Neutrophil (primary cell): ENCODE data around the gene CNOT10.

Source experiments
- H3K27ac ChIP-seq: fragments of 200-600 bp; sonication (generic); 2 replicates; pipeline ENCODE4 v1.5.1; 2016; ENCODE audit warnings: mild to moderate bottlenecking, moderate library complexity
- H3K27me3 ChIP-seq: fragments of 200-600 bp; sonication (generic); 2 replicates; pipeline ENCODE4 v1.6.0; 2016; ENCODE audit warnings: mild to moderate bottlenecking
- H3K36me3 ChIP-seq: fragments of 200-600 bp; sonication (generic); 2 replicates; pipeline ENCODE4 v1.5.1; 2017
- H3K4me1 ChIP-seq, 2 experiments: fragments of 200-600 bp in 1 of 2; sonication (generic) in 1 of 2; 1 replicate in 1 of 2; 2 replicates in 1 of 2; pipeline versions ENCODE4 v1.5.1 to v1.6.1; 2013 to 2016; ENCODE audit warnings: low read depth in 1 of 2, low read length in 1 of 2, mild to moderate bottlenecking in 1 of 2, moderate library complexity in 1 of 2; ENCODE audit not compliant: control insufficient read depth in 1 of 2, insufficient read depth in 1 of 2
- H3K4me3 ChIP-seq, 2 experiments: fragments of 200-600 bp in 1 of 2; sonication (generic) in 1 of 2; 1 replicate in 1 of 2; 2 replicates in 1 of 2; pipeline ENCODE4 v1.5.1; 2013 to 2016; ENCODE audit warnings: low read depth in 1 of 2, low read length in 1 of 2, mild to moderate bottlenecking in 1 of 2, moderate library complexity in 1 of 2
- H3K9me3 ChIP-seq: fragments of 200-600 bp; sonication (generic); 2 replicates; pipeline ENCODE4 v1.5.1; 2016
- CTCF ChIP-seq: fragments of 200-600 bp; sonication (generic); IDR thresholded peaks from 2 replicates; pipeline ENCODE4 v1.5.1; 2016; ENCODE audit warnings: antibody characterized with exemption

CNOT10 gene

GRCh38 chr3:32698506-32698905 lies 13.5 kb downstream of the CNOT10 start:
- Histone ChIP-seq H3K27me3 (no peaks in the 10 kb centered on the region), H3K4me3 (no peak overlapping the region), H3K36me3 (peaks cover 2% of the 10 kb centered on the region), H3K4me1 (no peaks in the 10 kb centered on the region), H3K27ac (no peak overlapping the region), H3K9me3 (no peaks in the 10 kb centered on the region)
- TF ChIP-seq CTCF, result no peak

- Histone ChIP-seq H3K9me3 (no peaks in the 10 kb centered on the region), H3K4me3 (no peak overlapping the region), H3K4me1 (no peaks in the 10 kb centered on the region), H3K27ac (no peak overlapping the region), H3K36me3 (no peaks in the 10 kb centered on the region), H3K27me3 (no peaks in the 10 kb centered on the region)
- TF ChIP-seq CTCF, result no peak
Measured at GRCh38 chr3:32699429-32699828, 14.4 kb downstream of the CNOT10 start.

GRCh38 chr3:32700244-32700643 lies 15.3 kb downstream of the CNOT10 start:
- no peak for TF ChIP-seq CTCF
- no peak overlapping the region for H3K4me3 ChIP-seq

GRCh38 chr3:32703491-32703972 lies 18.5 kb downstream of the CNOT10 start:
- no peaks in the 10 kb centered on the region for H3K27me3 ChIP-seq
- no peaks in the 10 kb centered on the region for H3K9me3 ChIP-seq
- H3K36me3 ChIP-seq, result no peaks in the 10 kb centered on the region
- no peak overlapping the region for H3K27ac ChIP-seq
- TF ChIP-seq CTCF, result no peak
- H3K4me1 ChIP-seq, result no peaks in the 10 kb centered on the region
- H3K4me3 ChIP-seq, result no peak overlapping the region

More at GRCh38 chr3:32700244-32700643, 15.3 kb downstream of the CNOT10 start:
- Histone ChIP-seq H3K4me1 (no peaks in the 10 kb centered on the region), H3K36me3 (no peaks in the 10 kb centered on the region), H3K9me3 (no peaks in the 10 kb centered on the region), H3K27ac (no peak overlapping the region), H3K27me3 (no peaks in the 10 kb centered on the region)

GRCh38 chr3:32705232-32705631 lies 20.2 kb downstream of the CNOT10 start:
- no peaks in the 10 kb centered on the region for H3K9me3 ChIP-seq
- H3K4me3 ChIP-seq, result no peak overlapping the region
- H3K27ac ChIP-seq, result no peak overlapping the region
- no peaks in the 10 kb centered on the region for H3K27me3 ChIP-seq
- H3K36me3 ChIP-seq, result peaks cover 7% of the 10 kb centered on the region
- TF ChIP-seq CTCF, result no peak
- no peaks in the 10 kb centered on the region for H3K4me1 ChIP-seq
